NCI-H2227 treated with DMSO at 0.1 percent for 48 hours (cell line): Measurements from ENCODE around the gene ATE1.
A peak's percentile ranks its signal among the peaks of the same experiment; 100 is the strongest.
"Not testable (repeated sequence)": the region's sequence is repeated elsewhere in the genome, so short reads cannot be mapped to it uniquely, and the experiment has no call there.

Experiments used
- DNase-seq: peaks from one replicate; lab custom pipeline; 2025; lab: John Stamatoyannopoulos, UW

Gene ATE1

DNA sequence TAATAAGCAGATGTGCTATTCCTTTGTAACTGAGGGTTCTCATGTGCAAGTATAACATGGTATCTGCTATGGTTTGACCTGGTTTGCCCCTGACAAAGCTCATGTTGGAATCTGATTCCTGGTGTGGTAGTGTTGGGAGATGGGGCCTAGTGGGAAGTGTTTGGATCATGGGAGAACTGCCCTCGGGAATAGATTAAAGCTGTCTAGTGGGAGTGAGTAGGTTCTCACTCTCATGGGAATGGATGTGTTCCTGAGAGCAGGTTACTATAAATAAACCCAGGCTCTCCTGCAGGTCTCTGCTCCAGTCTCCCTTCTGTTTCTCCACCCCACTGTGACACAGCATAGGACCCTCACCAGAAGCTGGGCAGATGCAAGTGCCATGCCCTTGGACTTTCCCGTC, 97.7 kb downstream of the ATE1 start:
- peak; percentile 1 for DNase-seq

DNA sequence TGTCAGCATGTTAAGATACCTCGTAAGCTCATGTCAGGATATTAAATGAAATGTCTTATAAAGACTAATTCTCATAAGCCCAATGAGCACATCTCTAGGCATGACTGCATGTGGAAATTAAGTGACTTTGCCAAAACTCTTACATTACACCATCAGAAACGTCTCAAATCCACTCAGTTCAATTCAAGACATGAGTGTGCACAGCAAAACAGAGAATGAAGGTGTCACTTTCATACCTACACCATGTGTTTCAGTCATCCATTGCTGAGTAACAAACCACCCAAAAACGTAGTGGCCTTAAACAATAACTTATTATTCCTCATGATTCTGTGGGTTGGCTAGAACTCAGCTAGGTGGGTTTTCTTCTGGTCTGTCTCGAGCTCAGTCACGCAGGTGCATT, 99.8 kb downstream of the ATE1 start:
- no peak for DNase-seq

DNA sequence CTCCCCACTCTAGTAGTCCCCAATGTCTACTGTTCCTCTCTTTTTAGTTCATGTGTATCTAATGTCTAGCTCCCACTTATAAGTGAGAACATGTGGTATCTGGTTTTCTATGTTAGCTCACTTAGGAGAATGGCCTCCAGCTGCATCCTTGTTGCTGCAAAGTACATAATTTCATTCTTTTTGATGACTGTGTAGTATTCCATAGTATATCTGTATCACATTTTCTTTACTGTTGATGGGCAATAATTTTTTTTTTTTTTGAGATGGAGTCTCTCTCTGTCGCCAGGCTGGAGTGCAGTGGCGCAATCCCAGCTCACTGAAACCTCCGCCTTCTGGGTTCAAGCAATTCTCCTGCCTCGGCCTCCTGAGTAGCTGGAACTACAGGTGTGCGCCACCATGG, 101.1 kb downstream of the ATE1 start:
- DNase-seq, result not testable (repeated sequence)

DNA sequence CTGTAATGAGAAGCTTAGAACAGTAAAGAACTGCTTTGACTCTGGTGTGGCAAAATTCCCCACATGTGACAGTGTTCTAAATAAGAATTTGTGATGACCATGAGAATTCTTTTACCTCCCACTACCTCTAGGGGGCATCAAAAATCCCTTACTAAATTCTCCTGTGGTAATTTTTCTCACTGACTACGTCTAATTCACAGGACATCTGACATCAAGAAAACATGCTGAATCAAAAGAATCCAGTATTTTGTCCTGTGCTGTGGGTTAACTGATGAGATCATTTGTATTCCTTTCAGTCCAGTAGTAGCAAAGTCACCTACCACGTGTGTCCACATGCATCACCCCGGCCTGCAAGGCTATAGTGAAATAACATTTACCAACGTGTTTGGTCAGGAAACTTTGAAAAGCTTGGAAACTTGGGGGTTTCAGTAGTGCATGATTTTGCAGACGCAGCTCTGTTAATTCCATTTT, 103.8 kb downstream of the ATE1 start:
- DNase-seq, result peak; percentile 6

DNA sequence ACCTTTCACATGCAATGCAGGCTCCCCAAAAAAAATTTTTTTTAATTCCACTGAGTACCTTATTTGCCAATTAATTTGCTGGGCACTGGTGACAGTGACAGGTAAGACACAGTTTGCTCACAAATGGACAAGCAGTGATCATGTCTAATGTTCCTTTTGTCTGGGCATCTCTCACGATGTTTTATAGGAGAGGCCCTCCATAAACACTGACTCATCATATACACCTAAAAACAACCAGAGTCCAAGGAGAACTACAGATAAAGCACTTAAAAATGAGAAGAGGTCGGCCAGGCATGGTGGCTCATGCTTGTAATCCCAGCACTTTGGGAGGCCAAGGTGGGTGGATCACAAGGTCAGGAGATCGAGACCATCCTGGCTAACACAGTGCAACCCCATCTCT, 105.1 kb downstream of the ATE1 start:
- DNase-seq, result no peak

DNA sequence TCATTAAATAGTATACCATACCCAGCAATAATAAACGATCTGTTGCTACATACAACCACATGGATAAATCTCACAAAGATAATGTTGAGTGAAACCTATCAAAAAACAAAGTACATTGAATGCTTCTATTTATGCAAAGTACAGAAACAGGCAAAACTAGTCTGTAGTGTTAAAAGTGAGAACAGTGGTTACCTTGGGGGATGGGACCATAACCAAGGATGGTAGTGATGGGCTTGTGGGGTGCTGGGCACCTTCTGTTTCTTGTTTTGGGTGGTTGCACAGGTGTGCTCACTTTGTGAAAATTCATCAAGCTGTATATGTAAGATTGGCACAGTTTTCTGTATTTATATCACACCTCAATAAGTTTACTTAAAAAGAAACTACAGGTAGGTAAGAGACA, 105.7 kb downstream of the ATE1 start:
- no peak for DNase-seq

DNA sequence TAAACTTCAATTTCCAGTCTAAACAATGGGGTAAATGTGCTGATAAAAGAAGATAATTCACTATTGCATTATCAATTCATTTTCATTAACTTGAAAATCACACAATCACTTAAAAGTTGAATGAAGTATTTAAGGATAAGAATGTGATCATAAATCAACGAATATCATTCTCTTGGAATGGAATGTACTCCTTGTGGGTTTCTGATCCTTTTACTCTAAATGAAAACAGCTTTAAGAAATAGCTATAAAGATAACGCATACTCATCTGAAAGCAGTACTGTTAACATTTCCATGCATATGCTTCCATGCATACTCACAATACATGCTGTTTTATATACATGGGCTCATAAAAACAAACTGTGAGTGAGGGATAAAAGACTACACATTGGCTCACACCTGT, 108.8 kb downstream of the ATE1 start:
- DNase-seq, result no peak

DNA sequence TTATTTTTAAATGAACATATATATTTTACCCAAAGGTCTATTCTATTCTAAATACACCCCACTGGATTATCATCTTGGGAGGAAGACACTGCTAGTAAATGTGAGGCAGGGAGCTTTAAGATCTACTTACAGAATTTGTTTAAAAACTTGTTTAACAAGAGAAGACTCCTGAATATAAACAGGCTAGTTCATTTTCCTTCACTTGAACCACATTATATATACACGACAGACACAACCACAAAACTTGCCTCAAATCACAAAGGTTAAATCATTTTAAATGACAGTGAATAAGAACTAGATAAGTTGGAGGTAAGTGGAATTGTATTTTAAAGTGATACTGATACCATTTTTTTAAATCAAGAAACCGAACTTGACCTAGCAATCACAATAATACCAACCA, 109.2 kb downstream of the ATE1 start:
- no peak for DNase-seq

DNA sequence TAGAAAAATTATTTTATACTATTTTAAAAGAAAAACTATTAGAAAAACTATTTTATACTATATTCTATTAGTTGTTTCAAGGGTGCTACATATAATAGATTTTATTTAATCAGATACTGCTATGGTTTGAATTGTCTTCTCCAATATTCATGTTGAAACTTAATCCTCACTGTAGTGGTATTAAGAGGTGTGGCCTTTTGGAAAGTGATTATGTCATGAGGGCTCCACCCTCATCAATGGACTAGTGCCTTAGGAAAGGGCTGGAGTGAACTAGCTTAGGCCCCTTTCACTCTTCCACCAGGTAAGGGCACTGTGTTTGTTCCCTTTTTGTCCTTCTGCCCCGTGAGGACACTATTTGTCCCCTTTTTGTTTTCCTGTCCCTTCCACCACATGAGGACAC, 111.6 kb downstream of the ATE1 start:
- no peak for DNase-seq

DNA sequence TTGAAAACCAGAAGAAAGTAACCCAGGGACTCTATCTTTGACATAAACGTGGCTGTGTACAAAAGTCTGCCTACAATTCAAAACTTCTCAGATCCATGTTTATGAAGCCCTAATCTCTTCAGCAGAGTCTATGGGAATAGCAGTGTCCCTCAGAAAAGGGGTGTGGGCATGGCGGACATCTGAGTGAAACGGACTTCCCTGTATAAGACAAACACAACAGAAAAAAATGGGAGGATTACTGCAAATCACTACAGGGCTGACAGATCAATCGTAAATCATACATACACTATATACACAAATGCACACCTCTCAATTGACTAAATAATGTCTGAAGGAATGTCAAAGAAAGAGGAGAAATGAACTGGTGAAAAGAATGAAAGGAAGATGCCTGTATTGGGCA, 114.0 kb downstream of the ATE1 start:
- no peak for DNase-seq

DNA sequence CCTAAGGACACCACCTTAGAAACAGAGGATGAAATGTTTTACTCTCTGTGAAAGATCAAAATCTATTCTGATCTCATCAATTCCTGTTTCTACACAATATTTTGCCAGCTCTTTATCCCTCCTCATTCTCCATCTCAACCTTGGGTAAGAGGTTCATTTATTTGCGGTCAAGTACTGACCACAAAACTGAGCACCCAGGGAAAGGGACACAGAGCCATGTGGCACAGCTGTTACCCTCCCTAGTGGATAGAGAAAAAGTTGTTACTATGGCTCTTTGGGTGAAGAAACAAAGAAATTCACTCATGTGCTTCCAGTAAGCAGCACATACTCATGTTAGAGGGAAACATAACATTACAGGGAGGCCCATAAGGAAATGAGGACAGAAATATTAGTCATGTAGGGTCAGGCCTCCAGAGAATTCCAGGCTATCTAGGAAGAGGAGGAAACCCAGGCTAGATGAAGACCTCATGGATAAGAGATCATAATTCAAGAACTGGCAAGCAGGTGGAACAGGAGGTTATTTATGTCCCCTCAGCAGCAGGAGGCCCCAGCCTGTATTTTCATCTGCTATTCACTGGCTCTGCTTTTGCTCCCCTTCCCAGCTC, 114.5 kb downstream of the ATE1 start:
- no peak for DNase-seq

DNA sequence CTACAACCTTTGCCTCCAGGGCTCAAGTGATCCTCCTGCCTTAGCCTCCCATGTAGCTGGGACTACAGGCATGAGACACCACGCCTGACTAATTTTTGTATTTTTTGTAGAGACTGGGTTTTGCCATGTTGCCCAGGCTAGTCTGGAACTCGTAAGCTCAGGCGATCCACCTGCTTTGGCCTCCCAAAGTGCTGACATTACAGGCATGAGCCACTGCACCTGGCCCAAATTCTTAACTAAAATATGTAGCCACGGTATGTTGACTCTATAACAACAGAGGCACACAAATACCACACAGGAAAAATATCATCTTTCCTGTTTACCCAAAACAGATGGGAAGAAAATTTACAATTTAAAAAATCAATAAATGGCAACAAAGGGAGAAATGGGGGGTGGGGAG, 115.8 kb downstream of the ATE1 start:
- DNase-seq, result no peak

DNA sequence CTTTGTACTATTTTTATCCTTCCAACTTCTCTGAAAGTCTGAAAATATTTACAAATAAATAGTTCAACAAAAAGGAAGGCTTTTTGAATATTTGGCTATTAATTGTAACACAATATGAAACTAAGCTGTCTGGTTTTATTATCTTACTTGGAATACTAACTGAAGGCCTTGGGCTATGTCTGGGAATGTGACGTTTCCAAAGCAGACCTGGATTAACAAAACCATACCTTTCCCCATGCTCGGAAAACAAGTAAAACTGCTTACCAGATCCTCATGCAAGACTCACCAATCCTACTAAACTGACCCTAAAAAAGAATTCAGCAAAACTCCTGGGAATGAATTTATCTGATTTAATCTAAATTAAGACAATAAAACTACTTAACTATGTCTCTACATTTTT, 116.4 kb downstream of the ATE1 start:
- DNase-seq, result no peak

DNA sequence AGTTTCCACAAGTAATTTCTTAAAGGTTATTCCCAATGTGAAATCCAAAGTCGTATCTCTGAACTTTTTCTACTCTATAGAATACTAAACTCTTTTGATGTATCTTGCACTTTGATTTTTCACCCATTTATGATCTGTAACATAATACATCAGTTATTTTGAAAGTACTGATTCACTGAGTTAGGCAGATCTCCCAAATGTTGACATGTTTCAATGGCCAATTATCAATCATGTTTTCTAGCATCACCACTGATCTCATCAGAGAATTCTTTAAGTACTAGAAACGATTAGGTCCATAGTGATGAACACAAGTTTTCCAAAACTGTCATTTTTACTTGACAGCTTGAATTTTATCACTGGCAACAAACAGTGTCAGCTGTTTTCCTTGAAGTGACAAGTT, 119.0 kb downstream of the ATE1 start:
- DNase-seq, result no peak

DNA sequence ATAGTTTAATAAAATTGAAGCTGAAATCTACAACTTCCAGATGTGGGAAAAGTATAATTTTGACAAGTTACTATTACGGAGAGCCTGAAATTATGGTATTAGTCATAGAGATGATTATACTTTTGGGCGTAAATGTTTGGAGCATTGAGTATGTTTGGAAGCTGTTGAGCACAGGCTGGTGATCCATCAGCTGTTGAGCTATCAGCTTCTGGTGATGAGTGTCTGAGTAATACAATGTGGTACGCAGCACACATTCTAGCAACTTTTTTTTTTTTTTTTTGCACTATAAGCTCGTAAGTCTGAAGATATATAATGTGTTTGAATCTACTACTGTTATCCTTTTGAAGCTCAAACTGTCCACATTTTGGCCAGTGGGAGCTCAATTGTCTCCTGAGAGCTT, 123.4 kb downstream of the ATE1 start:
- peak; percentile 36 for DNase-seq

DNA sequence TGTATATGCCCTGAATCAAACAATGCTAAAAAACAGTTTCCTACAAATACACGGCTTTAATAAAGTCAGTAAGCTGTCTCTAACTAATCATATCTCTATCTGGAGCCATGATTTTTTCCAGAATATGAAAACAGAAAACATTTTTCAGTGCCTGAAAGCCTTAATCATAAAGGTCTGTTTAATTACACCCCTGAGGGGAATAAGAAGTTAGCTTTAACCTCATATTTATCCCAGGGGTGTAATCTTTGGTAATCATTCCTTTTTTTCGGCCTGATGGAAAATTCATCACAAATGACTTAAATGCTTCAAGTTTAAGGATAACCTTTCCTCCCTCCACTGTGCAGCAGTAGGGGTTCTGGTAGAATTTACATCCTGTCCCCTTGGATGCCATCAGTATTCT, 124.2 kb downstream of the ATE1 start:
- no peak for DNase-seq

DNA sequence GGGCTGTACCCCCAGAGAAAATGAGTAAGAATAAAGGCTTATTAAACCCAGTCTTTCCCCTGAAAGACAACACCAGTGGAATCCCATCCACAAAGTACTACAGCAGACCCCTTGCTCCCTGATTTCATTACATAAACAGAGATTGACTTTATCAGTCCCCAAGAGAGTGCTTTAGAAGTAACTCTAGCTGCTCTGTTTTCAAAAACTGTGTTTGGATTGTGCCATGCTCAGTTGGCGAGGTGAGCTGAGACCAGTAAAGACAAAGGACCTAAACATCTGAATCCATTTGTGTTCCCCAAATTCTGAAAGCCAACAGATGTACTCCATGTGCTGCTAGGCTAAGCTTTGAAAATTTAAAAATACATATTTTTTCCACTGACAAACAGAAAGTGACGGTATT, 127.0 kb downstream of the ATE1 start:
- no peak for DNase-seq

DNA sequence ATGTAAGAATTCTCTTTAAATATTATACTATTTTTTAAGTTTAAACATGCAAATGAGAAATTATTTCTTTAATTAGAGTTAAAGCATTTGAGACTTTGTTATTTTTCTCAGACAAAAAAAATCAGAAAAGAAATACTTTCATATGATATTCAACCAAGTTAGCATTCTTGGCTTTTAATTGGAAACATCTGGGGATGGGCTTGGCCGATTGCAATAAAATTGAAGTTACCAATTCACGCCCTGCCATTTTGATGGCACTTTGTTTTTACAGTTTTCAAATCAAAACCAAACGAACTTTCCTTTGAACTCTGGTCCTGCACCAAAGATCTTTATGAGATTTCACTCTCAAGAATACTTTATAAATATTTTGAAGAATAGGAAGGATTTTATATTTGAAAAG, 127.7 kb downstream of the ATE1 start:
- DNase-seq, result no peak

DNA sequence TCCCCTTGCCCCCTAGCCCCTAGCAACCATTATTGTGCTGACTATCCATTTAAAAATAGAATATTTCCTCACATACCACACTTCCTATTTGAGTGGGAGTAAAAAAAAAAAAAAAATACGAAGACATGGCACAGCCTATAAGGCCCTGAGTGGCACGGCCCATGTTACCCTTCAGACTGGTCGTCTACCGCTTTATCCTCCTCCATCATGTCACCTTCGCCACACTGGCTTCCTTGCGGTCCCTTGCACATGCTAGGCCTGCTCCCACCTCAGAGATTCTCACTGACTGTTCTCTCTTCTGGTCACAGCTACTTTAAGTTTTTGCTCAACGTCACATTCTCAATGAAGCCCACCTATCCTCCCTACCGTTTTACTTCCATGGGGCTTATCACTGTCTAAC, 130.3 kb downstream of the ATE1 start:
- DNase-seq, result no peak

DNA sequence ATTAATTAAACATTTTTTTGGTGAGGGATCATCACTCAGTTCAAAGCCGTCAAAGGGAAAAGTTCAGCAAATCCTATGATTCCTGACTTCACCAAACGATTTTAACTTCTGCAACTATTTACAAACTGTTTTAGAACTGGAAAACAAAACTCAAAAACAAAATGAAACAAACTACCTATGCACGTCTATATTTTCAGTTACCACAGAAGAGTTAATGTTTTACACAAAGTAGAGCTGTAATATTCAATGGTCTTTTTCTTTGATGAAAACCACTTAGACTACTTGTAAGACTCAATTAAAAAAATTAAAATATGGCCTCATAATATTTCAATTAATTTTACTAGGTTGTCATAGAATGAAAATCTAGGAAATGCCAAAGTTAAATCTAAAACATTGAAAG, 131.5 kb downstream of the ATE1 start:
- no peak for DNase-seq

DNA sequence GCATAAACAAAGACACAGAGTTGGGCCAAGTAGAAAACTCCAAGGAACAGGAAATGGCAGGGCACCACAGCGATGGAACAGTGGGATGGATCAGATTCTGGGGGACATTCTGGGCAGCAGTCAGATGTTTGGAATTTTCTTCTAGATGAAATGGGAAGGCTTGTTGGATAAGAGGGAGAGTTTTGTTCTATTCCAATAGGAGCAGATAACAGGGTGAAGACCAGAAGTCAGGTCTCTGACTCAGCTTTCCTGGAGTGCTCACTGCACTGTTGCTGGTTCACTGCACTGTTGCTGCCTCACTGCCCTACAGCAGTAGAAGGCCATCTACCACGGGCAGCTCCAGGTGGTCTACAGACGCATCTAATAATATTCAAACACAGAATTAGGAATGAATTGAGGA, 135.6 kb downstream of the ATE1 start:
- no peak for DNase-seq

DNA sequence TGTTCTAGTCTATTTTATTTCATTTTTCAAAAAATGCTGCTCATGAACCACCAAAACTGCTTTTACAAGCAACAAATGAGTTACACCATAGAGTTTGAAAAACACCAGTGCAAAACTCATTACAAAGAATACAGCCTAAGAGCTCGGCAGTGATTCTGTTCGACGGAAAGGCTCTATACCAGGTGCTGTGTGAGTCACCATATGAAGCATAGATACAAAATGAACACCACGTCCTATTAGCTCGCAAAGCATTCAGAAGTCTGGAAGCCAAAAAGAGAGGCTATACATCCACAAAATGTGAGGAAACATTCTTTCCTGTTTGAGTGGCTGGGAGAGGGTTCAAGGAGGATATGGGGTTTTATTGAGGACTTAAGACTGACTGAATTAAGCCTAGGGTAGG, 136.1 kb downstream of the ATE1 start:
- no peak for DNase-seq

DNA sequence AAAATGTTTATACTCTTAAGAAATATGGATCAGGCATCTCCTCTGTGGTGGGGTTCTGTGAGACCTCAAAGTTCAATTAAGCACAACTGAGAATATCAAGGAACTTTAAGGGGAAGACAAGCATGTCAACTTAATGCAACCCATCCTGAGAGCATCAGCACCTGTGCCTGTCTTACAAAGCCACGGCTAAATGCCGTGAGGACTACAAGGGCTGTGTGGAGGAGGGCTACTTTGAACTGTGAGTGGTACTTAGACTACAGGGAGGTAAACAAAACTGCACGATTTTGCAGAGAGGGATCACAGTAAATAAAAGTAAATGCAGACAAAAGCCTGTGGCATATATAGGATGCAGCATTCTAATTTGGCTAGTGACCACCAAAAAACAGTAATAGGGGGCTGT, 139.1 kb downstream of the ATE1 start:
- peak; percentile 15 for DNase-seq

DNA sequence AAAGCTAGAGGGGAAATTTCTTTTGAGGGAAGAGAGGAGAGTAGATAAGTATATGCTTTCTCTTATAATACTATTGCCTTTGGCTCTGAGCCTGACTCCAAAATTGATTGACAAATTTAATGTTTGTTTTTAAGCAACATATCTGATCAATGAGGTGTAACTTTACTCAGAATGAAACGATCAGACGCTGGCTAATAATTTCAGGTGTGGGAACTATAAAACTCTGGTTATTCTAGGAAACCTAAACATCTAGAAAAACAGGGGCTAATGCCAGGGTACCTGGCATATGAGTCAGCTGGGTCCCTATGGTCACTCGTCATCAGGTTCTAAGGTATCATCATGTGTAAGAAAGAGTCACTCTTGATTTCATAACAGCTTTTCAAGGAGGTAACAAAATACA, 139.7 kb downstream of the ATE1 start:
- DNase-seq, result no peak

DNA sequence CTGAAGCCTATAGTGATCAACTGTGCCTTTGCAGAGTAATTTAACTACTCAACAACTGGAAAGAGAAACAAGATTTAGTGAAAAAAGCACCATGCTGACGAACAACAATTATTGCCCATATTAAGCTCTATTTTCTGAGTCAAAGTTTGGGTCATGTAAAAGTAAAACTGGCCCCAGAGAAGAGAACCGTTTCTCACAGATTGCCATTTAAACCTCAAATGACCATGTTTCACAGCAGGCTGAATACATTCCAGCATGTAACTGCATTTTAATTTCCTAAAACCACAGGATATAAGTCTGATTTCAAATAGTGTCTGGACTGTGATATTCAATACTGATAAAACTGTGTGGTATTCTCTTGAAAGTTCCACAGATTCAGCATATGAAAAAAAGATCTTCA, 140.7 kb downstream of the ATE1 start:
- no peak for DNase-seq
